HS-5 (cell line): ENCODE results near the gene BUD13.
"Not testable (repeated sequence)": the region's sequence is repeated elsewhere in the genome, so short reads cannot be mapped to it uniquely, and the experiment has no call there.

Experiments
- DNase-seq: peaks from one replicate; pipeline ENCODE4 v3.0.0-alpha.2; 2012; ENCODE audit warnings: low read depth

Gene BUD13

DNA sequence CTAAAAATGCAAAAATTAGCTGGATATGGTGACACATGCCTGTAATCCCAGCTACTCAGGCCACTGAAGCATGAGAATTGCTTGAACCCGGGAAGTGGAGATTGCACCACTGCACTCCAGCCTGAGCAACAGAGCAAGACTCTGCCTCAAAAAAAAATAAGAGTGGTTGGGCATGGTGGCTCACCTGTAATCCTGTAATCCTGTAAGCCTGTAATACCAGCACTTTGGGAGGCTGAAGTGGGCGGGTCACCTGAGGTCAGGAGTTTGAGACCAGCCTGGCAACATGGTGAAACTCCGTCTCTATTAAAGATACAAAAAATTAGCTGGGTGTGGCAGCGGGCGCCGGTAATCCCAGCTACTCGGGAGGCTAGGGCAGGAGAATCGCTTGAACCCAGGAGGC, 16.7 kb downstream of the BUD13 start:
- not testable (repeated sequence) for DNase-seq

DNA sequence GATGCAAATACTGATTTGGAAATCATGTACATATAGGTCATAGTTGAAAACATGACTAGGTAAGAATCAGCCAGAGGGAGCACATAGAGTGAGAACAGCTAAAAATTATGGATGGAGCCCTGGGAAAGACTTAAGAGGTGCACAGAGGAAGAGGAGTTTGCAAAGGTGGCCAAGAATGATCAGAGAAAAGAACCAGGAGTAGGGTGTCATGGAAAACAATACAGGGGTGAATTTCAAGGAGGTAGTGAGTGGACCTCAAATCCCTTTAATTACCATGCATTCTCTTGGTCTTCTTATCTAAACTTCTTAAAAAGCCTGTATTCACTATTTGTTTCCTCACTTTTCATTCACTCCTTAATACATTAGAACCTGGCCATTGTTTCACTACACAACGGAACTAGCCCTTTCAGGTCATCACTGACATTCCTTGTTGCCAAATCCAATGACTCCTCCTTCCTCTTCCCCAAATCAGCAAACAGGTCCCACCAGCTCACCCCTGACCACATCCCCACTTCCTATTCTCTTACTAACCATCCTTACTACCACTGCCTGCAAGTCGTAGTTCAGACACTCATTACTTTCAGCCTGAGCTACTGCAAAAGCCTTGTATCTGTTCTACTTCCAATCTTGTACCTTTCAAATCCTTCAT, 22.6 kb downstream of the BUD13 start:
- no peak for DNase-seq

DNA sequence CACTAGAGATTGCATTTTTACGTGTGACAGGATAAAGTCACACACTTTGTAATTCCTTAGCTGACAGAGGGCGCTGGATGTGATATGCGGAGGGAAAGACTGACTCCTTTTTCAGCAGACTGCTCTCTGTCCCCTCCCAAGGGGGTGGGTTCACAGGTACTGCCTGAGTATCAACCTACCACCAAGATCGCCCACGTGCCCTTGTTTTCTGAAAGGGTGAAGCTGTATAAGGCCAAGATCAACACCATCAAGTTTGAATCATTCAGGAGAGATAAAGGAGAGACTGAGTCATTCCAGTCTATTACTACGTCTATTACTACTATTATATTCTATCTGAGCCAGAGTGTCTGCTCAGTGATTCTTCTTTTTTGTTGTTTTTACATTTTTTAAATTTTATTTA, 30.7 kb downstream of the BUD13 start:
- DNase-seq, result no peak

DNA sequence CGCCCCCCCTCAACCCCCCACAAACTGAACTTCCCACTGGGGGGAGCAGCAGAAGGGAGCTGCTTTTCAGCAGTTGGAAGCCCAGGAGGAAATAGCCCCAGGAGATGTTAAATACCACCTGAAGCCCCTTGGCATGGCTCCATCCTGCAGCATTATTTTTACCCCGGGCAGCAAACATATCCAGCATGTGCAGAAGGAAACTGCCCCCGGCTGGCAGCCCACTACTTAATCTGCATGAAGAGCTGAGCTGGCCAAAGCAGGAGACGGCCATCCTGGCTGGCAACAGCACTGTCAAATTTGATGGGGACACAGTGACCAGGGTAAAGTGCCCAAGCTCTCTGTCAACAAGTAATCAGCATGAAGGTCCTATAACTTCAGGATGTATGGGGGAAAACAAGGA, 32.0 kb downstream of the BUD13 start:
- no peak for DNase-seq

DNA sequence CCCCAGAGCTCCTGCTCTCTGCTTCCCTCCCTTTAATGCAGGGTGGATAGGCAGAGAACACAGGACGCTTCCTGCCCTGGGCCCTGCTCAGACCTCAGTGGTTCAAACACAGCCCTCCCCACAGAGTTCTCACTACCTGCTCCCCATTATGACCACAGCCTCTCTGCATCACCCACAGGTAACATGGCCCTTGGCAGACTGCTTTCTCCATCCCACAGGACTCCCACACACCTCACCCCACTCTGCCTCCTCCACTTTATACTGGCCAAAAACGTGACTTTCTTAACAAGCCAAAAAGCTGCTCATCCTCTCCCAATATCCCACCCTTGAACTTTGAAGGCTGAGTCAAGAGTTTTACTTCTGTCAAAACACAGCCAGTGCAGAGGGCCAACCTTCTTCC, 33.8 kb downstream of the BUD13 start:
- DNase-seq, result no peak

DNA sequence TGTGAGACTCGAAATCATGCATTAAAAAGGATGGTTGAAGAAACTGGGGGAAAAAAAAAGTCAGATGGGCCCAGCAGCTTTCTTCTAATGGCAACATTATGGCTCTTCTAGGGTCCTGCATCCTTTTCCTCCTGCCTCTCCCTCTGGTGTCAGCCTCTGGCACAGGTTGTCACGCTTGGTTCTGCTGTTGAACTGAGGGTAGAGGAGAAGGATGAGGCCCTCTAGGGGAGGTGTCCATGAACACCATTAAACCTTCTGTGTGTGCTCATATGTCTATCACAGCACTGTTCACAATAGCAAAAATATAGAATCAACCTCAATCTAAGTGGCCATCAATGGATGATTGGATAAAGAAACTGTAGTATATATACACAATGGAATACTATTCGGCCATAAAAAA, 36.0 kb downstream of the BUD13 start:
- DNase-seq, result no peak

DNA sequence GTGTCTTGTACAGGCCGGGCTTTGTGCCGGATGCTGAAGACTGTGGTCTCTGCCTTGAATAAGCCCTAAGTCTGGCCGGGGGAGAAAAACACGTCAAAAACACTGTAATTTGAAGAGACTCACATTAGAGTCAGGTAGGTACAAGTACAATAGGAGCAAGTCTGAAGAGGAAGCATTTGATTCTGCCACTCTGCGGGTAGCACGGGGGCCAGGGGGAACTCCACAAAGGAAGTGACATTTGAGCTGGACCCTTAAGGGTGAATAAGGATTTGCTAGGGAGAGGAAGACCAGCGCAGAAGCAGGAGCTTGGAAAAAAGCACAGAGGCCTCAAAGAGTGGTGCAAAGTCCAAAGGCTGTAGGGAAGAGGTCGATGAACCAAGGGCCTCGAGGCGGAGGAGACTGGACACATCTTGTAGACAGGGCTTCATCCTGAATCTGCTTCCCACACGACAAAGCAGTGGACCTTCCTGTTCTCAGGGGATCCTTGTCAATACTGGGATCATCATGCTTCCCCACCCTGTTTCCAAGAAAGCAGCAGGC, 38.7 kb downstream of the BUD13 start:
- no peak for DNase-seq

DNA sequence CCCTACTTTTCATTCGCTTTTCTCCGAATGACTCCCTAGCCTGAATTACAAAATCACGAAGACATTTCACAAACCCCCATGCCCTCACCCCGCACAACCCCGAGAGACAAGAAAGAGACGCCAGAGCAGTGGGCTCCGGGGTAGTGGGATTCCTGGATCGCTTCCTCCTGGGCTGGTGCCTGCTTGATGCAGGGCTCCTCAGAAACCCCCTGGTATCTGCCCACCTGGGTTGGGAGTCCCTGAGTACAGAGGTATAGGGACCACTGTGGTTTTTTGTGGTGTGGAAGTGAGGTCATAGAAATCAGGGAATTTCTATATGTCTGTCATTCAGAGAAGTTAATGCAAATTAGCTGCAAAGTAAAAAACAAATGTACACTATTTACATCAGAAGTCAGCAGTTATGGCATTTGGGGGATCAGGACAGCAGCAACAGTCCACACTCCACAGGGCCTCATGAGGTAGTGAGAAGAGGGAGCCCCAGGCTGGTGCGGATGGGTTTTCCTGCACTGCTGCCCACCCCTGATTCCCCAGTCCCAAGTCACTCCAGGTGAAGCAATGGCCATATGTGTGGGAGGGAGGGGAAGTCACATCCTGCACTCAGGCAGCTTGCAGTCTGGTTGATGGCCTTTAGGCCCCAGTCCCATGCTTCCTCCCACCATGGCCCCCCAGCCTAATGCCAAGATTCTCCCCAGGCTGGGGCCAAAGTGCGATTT, 39.6 kb downstream of the BUD13 start:
- DNase-seq, result no peak

DNA sequence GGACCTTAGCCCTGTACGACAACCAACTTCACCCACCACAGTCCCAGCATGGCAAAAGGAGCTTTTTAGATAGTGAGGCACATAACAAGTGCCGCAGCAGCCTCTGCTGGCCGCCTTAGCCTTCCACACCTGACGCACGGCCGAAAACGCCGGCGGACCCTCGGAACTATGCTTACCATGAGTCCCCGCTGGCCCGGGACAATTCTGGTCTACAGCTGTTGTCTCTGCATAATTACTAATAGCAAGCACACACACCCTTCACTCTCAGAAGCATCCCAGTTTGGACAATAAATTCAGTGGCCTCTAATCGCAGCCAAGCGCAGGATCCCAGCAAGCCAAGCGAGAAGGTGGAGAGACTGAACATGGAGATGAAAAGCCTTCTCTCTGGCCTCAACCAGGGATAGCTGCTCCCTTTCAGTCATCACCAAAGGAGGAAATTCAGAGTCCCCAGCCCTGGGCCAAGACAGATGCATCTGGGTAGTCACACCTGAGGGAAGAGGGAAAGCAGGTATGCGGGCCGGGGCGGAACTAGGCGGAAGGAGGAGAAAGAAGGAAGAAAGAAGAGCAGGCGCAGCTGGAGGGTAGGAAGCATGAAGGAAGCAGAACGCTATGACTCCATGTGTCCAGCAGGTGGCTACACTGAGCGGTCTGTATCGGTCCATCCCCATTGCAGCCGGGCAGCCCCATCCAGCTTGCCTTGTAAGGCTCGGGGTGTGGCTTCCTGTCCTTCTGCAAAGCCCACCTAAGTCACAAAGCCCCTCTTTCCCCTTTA, 40.3 kb downstream of the BUD13 start:
- DNase-seq, result peak; percentile 18

DNA sequence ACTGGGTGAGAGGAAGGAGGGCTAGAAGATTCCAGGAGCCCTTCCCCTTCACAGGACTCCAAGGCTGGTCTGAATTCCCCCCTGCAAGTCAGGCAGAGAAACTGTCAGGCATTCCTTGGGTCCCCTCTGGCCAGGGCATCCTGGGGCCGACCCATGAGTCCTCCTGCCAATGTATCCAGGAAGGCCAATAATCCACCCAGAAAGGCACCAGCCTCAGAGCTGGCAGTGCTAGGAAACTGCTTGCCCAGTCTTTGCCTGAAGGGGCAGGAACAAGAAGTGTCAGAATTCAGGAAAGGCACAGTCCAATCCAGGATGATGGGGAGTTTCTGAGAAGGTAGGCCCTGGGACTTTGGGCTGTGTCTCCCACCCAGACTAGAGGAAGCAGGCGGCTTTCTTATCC, 41.0 kb downstream of the BUD13 start:
- no peak for DNase-seq

DNA sequence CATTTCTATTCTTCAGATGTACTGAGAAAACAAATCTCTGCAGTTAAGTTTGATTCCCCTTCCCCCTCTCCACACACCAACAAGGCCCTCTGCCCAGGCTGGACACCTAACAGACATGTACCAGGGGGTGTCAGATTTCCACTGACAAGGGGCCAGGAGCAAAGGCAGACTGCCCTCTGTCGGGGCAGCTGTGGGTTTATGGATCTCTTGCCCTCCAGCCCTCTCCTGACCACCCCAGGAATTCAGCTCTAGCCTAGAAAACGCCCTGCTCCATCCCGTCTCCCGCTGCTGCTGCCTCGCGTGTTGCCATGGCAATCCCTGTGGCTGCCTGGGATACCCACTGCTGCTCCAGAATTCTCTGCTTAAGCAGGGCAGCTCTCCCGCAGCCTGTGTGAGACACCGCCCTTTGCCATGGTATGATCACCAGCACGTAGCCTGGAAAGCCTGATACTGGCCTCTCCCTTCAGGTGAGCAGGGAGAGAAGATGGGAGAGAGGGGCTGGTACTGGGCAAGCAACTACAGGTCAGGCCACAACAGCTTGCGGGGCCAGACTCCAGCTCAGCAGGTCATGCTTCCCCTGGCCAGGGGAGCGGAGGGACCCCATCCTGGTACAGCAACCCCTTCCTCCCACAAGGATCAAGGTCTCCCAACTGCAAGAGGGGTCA, 41.6 kb downstream of the BUD13 start:
- DNase-seq, result no peak

DNA sequence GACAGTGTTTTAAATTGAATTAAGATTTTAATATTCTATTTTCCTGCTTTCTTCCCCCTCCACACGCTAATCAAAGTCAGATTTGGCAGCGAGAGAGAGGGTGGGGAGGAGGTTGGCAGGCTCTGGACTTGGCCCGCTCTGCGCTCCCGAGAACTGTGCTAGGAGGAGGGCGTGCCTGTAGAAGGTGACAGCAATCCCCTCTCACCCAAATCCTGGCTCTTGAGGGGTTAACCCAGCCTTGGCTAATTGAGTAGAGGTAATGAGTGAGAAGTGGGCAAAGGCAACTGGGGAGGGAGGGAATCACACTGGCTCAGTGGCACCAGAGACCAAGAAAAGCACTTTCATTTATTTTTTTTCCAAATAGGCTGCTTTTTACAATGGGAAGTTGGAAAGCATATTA, 42.2 kb downstream of the BUD13 start:
- DNase-seq, result no peak

DNA sequence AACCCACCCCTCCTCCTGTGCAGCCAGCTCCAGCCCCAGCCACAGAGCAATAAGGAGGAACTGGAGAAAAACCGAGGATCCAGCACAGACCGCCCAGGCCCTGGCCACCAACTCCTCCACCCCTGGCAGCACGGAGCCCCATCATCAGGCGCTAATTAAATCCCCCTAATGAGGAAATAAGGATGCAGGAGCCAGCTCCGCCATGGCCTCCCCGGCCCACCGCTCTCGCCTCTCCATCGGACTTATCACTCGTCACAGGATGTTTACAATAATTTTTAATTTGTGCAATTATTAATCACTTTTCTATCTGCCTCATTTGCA, 42.6 kb downstream of the BUD13 start:
- no peak for DNase-seq

DNA sequence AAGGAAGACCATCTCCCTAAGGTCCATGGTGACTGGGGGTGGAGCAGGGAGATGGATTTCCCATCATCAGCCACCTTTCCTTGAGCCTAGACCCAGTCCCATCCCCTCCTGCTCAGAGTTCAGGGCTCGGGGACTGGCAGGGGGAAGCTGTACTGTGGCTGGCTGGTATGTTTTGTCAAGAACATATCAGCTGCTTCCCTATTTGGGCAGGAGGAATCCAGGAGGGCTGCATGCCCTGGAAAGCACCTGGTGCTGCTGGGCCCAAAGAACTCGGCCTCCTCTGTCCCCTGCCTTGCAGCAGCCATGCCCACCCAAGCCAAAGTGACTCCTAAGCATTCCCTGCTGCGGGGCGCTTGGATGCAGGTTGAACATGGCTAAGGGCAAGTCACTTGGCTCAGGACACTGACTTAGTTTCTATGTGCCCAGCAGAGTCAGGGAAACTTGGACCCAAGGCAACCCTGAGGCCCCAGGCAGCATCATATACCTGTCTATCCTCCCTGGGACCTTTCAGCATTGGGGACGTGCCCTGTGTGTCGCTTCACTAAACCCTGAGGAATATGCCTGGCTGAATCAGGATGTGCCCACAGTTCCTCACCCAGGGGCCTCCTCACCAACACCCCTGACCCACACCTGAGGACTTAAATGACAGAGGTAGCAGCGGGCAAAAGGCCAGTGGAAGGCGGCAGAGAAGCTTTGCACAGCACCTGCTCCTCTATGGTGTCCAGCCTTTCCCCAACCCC, 43.1 kb downstream of the BUD13 start:
- no peak for DNase-seq

DNA sequence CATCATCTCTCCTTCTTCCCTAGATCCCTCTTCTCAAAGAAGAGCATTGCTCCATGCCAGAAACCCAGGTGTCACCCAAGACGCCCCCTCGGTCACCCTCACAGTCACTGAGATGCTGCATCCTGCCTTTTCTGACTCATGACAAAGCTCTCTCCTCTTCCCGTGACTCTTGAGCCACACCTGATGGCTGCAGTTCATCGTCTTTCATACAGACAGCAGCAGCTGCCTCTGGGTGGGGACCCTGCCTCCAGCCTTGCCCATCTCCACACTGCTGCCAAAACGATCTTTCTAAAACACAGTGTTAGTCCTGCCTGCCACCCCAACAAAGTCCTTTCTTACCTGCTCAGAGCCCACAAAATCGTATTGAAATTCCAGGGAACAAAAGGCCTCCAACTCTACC, 44.8 kb downstream of the BUD13 start:
- no peak for DNase-seq

DNA sequence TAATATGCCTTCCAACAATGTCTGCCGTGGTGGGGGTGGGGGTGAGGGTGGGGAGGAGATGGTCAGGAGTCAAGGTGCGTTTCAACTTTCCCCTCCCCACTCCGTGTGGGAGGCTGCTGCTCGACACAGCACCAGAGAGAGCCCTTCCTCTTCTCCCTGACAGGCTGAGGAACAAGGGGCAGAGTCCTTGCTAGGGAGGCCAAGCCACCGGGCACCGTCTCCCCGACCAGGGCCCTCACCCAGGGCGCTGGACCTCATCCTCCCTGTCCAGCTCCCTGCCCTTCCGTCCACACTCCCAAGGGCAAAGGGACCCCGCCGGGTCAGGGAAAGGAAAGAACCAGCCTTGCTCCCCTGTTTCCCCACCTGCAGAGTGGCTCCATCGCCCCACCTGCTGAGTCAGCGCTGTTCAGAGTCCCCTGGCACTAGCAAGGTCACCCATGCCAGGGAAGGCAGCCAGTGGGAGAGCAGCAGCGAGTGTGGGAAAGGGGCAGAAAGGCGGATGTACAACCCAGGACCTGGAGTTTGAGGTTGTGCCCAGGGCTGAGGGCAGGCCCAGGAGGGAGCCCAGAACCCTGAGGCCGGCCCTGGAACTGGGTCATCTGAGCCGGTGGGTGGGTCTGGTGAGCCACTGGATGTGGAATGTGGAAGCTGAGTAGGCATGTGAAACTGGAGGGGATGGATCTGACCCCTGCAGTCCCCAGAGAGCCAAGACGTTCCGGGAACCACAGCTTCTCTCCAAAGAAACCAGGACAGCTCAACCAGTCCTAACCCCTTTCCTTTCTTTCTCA, 47.2 kb downstream of the BUD13 start:
- DNase-seq, result peak; percentile 8

DNA sequence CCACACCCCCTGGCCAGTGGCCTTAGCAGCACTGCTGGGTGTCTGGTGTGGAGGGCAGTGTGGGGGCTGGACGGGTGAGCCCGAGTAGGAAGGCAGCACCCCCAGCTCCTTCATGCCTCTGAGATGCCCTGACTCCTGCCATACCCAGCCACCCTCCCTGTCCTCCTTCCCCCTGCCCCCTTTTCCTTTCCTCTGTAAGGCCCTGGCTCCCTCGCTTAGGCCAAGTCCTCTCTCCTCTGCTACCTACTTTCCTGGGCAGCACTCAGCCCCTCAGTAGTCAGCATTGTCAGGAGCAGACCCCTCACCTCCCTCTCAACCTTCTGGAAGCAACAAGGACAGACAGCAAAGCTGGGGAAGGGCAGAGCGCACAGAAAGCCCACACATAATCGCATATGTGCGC, 48.0 kb downstream of the BUD13 start:
- DNase-seq, result no peak

DNA sequence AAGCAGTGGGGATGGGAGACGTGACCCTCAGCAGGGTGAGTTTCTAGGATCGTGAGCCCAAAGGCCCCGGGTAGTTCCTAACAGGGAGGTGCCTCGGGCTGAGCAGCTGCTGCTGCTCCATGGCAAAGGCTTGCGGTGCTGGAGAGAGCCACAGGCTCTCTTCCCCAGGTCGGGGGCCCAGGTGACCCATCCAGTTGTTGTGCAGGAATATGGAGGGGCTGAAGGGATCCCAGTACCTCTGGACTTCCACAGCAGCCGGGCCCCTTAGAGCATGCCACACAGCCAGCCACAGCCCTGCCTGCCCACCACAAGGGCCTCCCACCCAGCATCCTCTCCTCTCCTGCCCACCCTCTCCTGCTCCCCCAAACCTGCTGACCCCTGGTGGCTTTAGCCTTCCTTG, 49.3 kb downstream of the BUD13 start:
- no peak for DNase-seq

DNA sequence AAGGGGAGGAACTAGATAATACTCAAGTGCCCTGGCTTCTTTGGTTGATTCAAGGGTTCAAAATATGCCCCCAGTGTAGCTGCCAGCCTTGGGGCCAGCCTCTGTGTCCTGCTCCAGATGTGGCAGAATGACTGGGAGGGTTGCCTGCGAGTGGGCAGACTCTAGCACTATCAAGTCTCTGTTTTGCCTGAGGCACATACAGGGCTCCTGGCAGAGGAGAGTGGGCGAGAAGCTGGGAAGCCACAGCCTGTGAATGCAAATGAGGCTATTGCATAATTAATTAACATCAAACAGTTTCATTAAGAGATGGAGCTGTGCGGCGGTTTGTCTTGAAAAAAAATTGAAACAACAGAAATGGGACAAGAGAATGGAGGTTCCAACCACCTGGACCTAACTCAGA, 50.8 kb downstream of the BUD13 start:
- no peak for DNase-seq

DNA sequence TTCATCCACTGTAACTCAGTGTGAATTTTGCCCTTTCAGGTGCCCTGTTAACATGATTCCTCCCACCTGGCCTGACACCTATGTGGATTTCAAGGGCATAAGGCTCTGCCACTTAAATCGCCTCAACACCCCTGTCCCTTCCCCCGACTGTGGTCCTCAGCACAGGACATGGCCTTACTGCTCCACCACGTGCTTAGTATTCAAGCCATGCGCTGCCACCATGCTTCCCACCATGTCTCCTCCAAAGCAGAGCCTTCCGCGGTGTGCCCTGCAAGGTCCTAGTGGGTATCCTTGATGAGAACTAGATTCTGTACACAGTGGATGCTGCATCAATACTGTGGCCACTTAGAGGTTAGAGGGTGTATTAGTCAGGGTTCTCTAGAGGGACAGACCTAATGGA, 51.9 kb downstream of the BUD13 start:
- DNase-seq, result no peak

DNA sequence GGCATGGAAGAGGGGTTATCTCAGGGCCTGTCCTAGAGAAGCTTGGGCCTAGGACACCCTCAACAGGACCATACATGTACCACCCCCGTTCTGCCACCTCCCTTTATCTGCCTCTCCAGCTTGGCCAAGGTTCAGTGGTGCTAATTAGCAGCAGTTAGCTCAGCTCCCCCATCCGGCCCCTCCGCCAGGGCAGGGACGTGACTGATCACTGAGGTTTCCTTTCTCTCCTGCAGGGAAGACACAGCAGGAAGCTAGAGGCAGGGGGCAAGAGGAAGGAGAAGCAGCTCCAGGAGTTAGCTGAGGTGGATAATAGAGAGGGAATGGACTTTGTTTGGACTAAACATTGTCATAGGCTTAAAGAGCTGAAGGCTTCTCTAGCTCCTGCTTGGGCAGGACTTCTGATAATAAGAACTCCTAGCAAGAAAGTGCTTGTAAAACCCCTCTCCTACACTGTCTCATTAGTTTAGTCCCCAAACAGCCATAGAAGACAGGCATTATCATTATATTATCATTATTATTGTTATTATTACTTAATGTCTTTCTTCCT, 53.8 kb downstream of the BUD13 start:
- no peak for DNase-seq
